AML-193 (cell line): ENCODE data around the gene GOLGB1.

ENCODE experiments used
- DNase-seq, 2 experiments: peaks; one replicate each; lab custom pipeline; 2025; lab: John Stamatoyannopoulos, UW

The GOLGB1 gene

DNA sequence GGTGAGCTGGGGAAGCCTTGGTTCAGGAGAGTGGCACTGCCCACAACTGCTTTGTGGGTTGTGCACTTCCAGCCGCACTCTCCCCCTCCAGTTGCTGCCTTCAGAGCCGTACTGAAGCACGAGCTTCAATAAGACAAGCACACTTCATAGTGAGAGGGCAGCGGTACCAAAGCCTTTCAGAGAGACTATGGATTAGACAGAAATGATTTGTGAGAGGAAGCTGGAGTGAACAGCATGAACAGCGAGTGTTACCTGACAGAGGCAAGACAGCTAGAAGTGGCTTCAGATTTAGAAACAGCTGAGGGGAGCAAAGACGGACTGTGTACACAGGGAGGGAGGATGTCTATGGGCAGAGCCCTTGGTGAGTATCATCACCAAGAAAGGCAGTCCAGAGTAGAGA lies 119.9 kb downstream of the GOLGB1 start:
- DNase-seq = no peak

DNA sequence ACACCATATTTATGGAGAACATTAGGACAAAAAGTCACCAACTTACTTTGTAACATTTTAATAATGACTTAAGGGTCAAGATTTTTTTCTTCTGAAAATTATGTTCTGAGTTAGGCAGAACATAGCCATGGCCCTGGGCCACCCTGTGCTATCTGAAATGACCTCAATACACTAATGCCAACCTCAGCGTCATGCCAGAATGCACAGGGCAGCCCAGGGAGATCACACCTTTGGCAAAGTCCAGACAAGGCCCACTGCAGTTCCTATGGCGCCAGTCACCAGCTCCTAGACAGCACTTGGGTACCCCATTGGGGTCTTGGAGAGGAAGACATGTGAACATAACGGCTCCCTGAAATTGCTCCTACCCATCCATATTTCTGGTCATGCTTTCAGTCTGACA lies 121.9 kb downstream of the GOLGB1 start:
- DNase-seq = no peak

GRCh38 chr3:121627211-121627610 lies 122.3 kb downstream of the GOLGB1 start:
- no peak for DNase-seq

DNA sequence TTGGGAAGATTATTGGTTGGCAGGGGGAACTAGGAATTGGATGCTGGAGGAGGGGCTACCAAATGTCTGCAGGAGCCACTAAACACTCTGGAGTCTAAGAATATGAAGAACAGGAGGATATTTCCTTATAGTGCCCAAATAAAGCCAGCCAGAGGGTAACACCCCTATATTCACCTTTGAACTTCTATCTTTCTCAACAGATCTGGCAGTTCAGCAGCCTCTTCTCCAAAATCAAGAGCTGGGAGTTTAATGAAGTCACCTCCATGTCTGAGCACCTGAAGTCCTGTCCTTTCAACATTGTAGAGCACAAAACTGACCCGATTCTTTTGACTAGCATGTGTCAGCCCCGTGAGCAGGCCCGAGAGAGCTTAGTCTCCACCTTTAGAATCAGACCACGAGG lies 123.0 kb downstream of the GOLGB1 start:
- no peak for DNase-seq

DNA sequence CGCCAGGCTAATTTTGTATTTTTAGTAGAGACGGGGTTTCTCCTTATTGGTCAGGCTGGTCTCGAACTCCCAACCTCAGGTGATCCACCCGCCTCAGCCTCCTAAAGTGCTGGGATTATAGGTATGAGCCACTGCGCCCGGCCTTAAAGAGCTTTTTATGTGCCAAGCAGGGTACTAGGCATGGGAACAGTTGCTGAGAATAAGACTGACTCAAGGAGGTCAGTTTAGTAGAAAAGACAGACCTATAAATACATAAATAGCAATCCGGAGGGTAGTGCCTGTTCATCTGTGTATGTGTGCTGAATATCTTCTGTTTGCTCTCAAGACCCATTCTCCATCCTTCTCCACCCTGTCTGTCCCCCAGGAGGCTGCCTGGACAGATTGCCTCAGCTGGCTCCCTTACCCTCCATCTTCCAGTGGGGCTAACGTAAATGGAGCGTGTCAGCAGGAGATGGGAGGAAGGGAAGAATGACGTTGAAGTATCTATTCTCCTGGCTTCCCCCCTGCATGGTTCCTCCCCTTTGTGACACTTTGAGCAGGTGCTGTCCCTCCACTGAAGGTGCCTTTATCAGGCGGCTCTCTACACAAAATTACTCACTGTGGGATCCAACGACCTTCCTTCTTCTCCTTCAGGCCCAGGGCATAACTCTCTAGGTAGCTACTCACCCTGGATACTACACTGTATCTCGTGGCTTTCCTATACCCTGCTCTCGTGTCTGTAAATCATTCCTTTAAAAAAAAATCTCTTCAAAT lies 125.2 kb downstream of the GOLGB1 start:
- DNase-seq = no peak

- no peak for DNase-seq
These were observed 128.1 kb downstream of the GOLGB1 start for GRCh38 chr3:121621491-121621890.

DNA sequence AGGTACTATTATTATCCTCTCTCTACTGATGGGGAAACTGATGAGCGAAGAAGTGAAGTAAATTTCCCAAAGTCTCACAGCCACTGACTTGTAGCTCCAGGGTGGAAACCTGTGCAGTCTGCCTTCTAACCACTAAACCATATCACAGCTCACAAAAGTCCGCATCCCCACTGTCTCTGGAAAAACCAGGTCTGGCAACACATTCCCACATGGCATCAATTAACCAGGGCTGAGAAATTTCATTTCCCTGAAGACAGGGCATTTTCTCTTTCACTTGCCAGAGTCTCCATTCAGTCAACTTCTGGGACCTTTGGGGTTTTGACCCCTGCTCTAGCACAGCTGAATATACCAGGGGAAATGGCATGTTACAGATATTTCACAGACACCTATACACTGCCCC lies 129.8 kb downstream of the GOLGB1 start:
- no peak for DNase-seq
